HuH-7 (cell line): ENCODE measurements around the gene TMEM121B.
A peak's percentile ranks its signal among the peaks of the same experiment; 100 is the strongest.

Experiments used
- DNase-seq: peaks from one replicate; pipeline ENCODE4 v3.0.0; 2011; ENCODE audit warnings: low spot score

Gene TMEM121B

GRCh38 chr22:17091851-17092250, 29.3 kb downstream of the TMEM121B start:
- DNase-seq = no peak

GRCh38 chr22:17090550-17090949, 30.6 kb downstream of the TMEM121B start:
- DNase-seq = no peak

GRCh38 chr22:17087498-17088131, 33.5 kb downstream of the TMEM121B start:
- DNase-seq = no peak

GRCh38 chr22:17086788-17087497, 34.2 kb downstream of the TMEM121B start:
- no peak for DNase-seq

- DNase-seq = no peak
Measured at GRCh38 chr22:17086296-17086695, 34.9 kb downstream of the TMEM121B start.

- DNase-seq = no peak
Measured at GRCh38 chr22:17085277-17086181, 35.6 kb downstream of the TMEM121B start.

GRCh38 chr22:17084554-17085276, 36.4 kb downstream of the TMEM121B start, which contains the start of gene IL17RA:
Gene IL17RA (plus strand): TSS chr22:17085000. CDS start chr22:17085092, 92 bp downstream.
- DNase-seq = peak; percentile 92

- no peak for DNase-seq
Measured at GRCh38 chr22:17083811-17084441, 37.2 kb downstream of the TMEM121B start.

- no peak for DNase-seq
Measured at GRCh38 chr22:17083255-17083654, 37.9 kb downstream of the TMEM121B start.

- no peak for DNase-seq
Measured at GRCh38 chr22:17079572-17079971, 41.6 kb downstream of the TMEM121B start.

GRCh38 chr22:17077255-17077654, 43.9 kb downstream of the TMEM121B start:
- DNase-seq = no peak

- no peak for DNase-seq
Measured at GRCh38 chr22:17074648-17075002, 46.5 kb downstream of the TMEM121B start.

- no peak for DNase-seq
Measured at GRCh38 chr22:17072877-17073276, 48.3 kb downstream of the TMEM121B start.
